BLaER1 treated with 17β-estradiol and CSF1 and Interleukin-3, amounts not matched to agents 10 nM and 100 nM (cell line): Measurements from ENCODE around the gene IVD.

ENCODE experiments used
- H3K27ac ChIP-seq, 11 experiments: shearing (Covaris generic); formaldehyde crosslinking; 2 replicates each; pipeline ENCODE4 v1.8.1; 2022
- H3K27me3 ChIP-seq, 11 experiments: shearing (Covaris generic); formaldehyde crosslinking; 2 replicates each; pipeline ENCODE4 v1.8.1; 2022
- H3K36me3 ChIP-seq, 11 experiments: shearing (Covaris generic); formaldehyde crosslinking; 2 replicates each; pipeline ENCODE4 v1.8.1; 2022
- H3K4me1 ChIP-seq, 10 experiments: shearing (Covaris generic); formaldehyde crosslinking; 2 replicates each; pipeline ENCODE4 v1.8.1; 2022
- H3K4me2 ChIP-seq, 11 experiments: shearing (Covaris generic); formaldehyde crosslinking; 2 replicates each; pipeline ENCODE4 v1.8.1; 2022
- H3K4me3 ChIP-seq, 10 experiments: shearing (Covaris generic); formaldehyde crosslinking; 2 replicates each; pipeline ENCODE4 v1.8.1; 2022
- H3K9ac ChIP-seq, 11 experiments: shearing (Covaris generic); formaldehyde crosslinking; 2 replicates each; pipeline ENCODE4 v1.8.1; 2022
- H3K9me3 ChIP-seq, 11 experiments: shearing (Covaris generic); formaldehyde crosslinking; replicated peaks in 1 of 11; 2 replicates each; pipeline ENCODE4 v1.8.1; 2022
- H4K20me1 ChIP-seq, 11 experiments: shearing (Covaris generic); formaldehyde crosslinking; 2 replicates each; pipeline ENCODE4 v1.8.1; 2022
- Cebpa-rat ChIP-seq, 11 experiments: shearing (Covaris generic); IDR thresholded peaks; 2 replicates each; pipeline ENCODE4 v1.8.1; 2022

IVD gene

GRCh38 chr15:40466426-40467260 is 61.0 kb downstream of the IVD start:
- Histone ChIP-seq H3K4me3 (no peak overlapping the region), H3K9ac (no peak overlapping the region), H3K4me2 (peak overlapping the region in 1 of 11 experiments; percentile 40; a peak in 1 of 22 replicates), H3K9me3 (no peaks in the 10 kb centered on the region), H3K27ac (no peak overlapping the region), H3K27me3 (no peaks in the 10 kb centered on the region), H3K4me1 (peaks cover 19 to 50% (median 28%) of the 10 kb centered on the region in 10 experiments), H3K36me3 (peaks cover 45 to 72% (median 69%) of the 10 kb centered on the region in 11 experiments), H4K20me1 (peaks cover 13 to 67% (median 35%) of the 10 kb centered on the region in 11 experiments; a peak in 18 of 22 replicates)
- no peak for TF ChIP-seq Cebpa-rat (IDR thresholded peaks at IDR 0.05)

GRCh38 chr15:40467261-40467615 is 61.6 kb downstream of the IVD start:
- H3K4me2 ChIP-seq: no peak overlapping the region
- TF ChIP-seq Cebpa-rat (IDR thresholded peaks at IDR 0.05): no peak
- H3K36me3 ChIP-seq: peaks cover 39 to 66% (median 63%) of the 10 kb centered on the region in 11 experiments
- no peaks in the 10 kb centered on the region for H3K27me3 ChIP-seq
- no peaks in the 10 kb centered on the region for H3K9me3 ChIP-seq
- H3K4me1 ChIP-seq: peaks cover 25 to 56% (median 34%) of the 10 kb centered on the region in 10 experiments
- H4K20me1 ChIP-seq: peaks cover 7 to 66% (median 33%) of the 10 kb centered on the region in 11 experiments; a peak in 17 of 22 replicates
- H3K27ac ChIP-seq: no peak overlapping the region
- no peak overlapping the region for H3K9ac ChIP-seq
- no peak overlapping the region for H3K4me3 ChIP-seq

GRCh38 chr15:40468898-40469331 is 63.3 kb downstream of the IVD start:
- H3K4me3 ChIP-seq: no peak overlapping the region
- H3K27ac ChIP-seq: no peak overlapping the region
- TF ChIP-seq Cebpa-rat (IDR thresholded peaks at IDR 0.05): no peak
- peak overlapping the region in 5 of 11 experiments; percentile 3 to 47 (median 32); a peak in 8 of 22 replicates for H3K4me2 ChIP-seq
- peaks cover 23 to 50% (median 46%) of the 10 kb centered on the region in 11 experiments for H3K36me3 ChIP-seq
- H3K9ac ChIP-seq: no peak overlapping the region
- H4K20me1 ChIP-seq: peaks cover 5 to 55% (median 21%) of the 10 kb centered on the region in 11 experiments; a peak in 14 of 22 replicates
- peaks cover 33 to 59% (median 43%) of the 10 kb centered on the region in 10 experiments for H3K4me1 ChIP-seq
- no peaks in the 10 kb centered on the region for H3K27me3 ChIP-seq
- no peaks in the 10 kb centered on the region for H3K9me3 ChIP-seq

GRCh38 chr15:40469776-40470390 is 64.3 kb downstream of the IVD start:
- Histone ChIP-seq H3K9me3 (no peaks in the 10 kb centered on the region), H3K27me3 (no peaks in the 10 kb centered on the region), H3K4me3 (peak overlapping the region in 6 of 10 experiments; percentile 74 to 82 (median 74); a peak in 2 of 20 replicates), H3K36me3 (peaks cover 13 to 40% (median 36%) of the 10 kb centered on the region in 11 experiments), H3K9ac (peak overlapping the region in 7 of 11 experiments; percentile 84 to 92 (median 86); a peak in 11 of 22 replicates), H4K20me1 (peaks cover 0 to 46% (median 12%) of the 10 kb centered on the region in 11 experiments; a peak in 11 of 22 replicates), H3K27ac (peak overlapping the region in 9 of 11 experiments; percentile 76 to 89 (median 84); a peak in 16 of 22 replicates), H3K4me2 (peak overlapping the region; percentile 54 to 91 (median 75)), H3K4me1 (peaks cover 42 to 68% (median 50%) of the 10 kb centered on the region in 10 experiments)
- TF ChIP-seq Cebpa-rat (IDR thresholded peaks at IDR 0.05): no peak

GRCh38 chr15:40470423-40471104 is 65.0 kb downstream of the IVD start, which contains the start of gene CHST14:
Gene CHST14, plus strand, starts transcription at chr15:40470984. Its CDS starts 230 bp downstream, at chr15:40471214.
- H3K9me3 ChIP-seq: no peaks in the 10 kb centered on the region
- peaks cover 6 to 33% (median 30%) of the 10 kb centered on the region in 11 experiments for H3K36me3 ChIP-seq
- peaks cover 41 to 73% (median 56%) of the 10 kb centered on the region in 10 experiments for H3K4me1 ChIP-seq
- H4K20me1 ChIP-seq: peaks cover 0 to 39% (median 7%) of the 10 kb centered on the region in 11 experiments; a peak in 9 of 22 replicates
- no peak for TF ChIP-seq Cebpa-rat (IDR thresholded peaks at IDR 0.05)
- peak within 1 kb of the TSS; percentile 74 to 83 (median 75) for H3K4me3 ChIP-seq
- peak within 1 kb of the TSS; percentile 93 to 100 (median 99) for H3K4me2 ChIP-seq
- H3K9ac ChIP-seq: peak within 1 kb of the TSS; percentile 80 to 92 (median 85)
- no peaks in the 10 kb centered on the region for H3K27me3 ChIP-seq
- peak within 1 kb of the TSS; percentile 53 to 89 (median 84); a peak in 21 of 22 replicates for H3K27ac ChIP-seq
